Calu3 (cell line): ENCODE data around the gene CACNA2D3. TPM values are rescaled to one million over a fixed set of nuclear protein-coding genes. Genes with fewer than 3 reads are reported as not detected.

Experiments
- BruUV-seq: library from RNA; stranded (reverse); fragments of 400-500 nt; replicated peaks from 2 replicates; lab custom pipeline; 2021; lab: Mats Ljungman, UMichigan
- CTCF ChIA-PET: fragments of 300-600 bp; sonication (Branson Sonifier 250); formaldehyde crosslinking; loops from one replicate; lab custom pipeline; 2022; ENCODE audit warnings: antibody characterized with exemption; lab: Charles Lee
- DNase-seq: peaks from one replicate; pipeline ENCODE4 v3.0.0; 2022
- H3K27ac Mint-ChIP-seq: one replicate; pipeline ENCODE4 v1.8.0; 2022; ENCODE audit warnings: mixed read lengths; ENCODE audit not compliant: unreplicated experiment
- H3K27me3 Mint-ChIP-seq: one replicate; pipeline ENCODE4 v1.8.0; 2022; ENCODE audit warnings: mixed read lengths; ENCODE audit not compliant: unreplicated experiment
- H3K36me3 Mint-ChIP-seq: one replicate; pipeline ENCODE4 v1.8.0; 2022; ENCODE audit warnings: mild to moderate bottlenecking, moderate library complexity, mixed read lengths; ENCODE audit not compliant: insufficient read depth, unreplicated experiment
- H3K4me1 Mint-ChIP-seq: one replicate; pipeline ENCODE4 v1.8.0; 2022; ENCODE audit warnings: mild to moderate bottlenecking, low read depth, mixed read lengths; ENCODE audit not compliant: unreplicated experiment
- H3K4me3 Mint-ChIP-seq: one replicate; pipeline ENCODE4 v1.8.0; 2022; ENCODE audit warnings: mild to moderate bottlenecking, low read depth, moderate library complexity, mixed read lengths; ENCODE audit not compliant: unreplicated experiment
- H3K9me3 Mint-ChIP-seq: one replicate; pipeline ENCODE4 v1.8.0; 2022; ENCODE audit warnings: low read depth, mixed read lengths; ENCODE audit not compliant: unreplicated experiment
- intact Hi-C: fragments of 100-400 bp; cut with micrococcal nuclease; formaldehyde crosslinking; loops from one replicate; pipeline ENCODE4 v1.10.0; 2022; ENCODE audit not compliant: unreplicated experiment
- total RNA-seq: library from RNA; stranded (reverse); gene quantifications from 2 replicates; pipeline ENCODE4 v1.2.3, GENCODE V29; 2022
- TF ChIP-seq, protein P1 (sequence below): fragments of 200-600 bp; IDR thresholded peaks from one replicate; pipeline ENCODE4 v1.8.0; 2022; ENCODE audit warnings: antibody characterized with exemption; ENCODE audit not compliant: unreplicated experiment

The CACNA2D3 gene
- total RNA-seq, 1 experiment from 2014 or later = not detected

- H3K9me3 Mint-ChIP-seq = no peaks in the 10 kb centered on the region
- BruUV-seq = no TSS peak
- no peak overlapping the region for H3K27ac Mint-ChIP-seq
- no peaks in the 10 kb centered on the region for H3K36me3 Mint-ChIP-seq
- H3K4me1 Mint-ChIP-seq = no peaks in the 10 kb centered on the region
- intact Hi-C loops = no loop called here
- peaks cover 70% of the 10 kb centered on the region for H3K27me3 Mint-ChIP-seq
- CTCF ChIA-PET = no interaction called here
- TF ChIP-seq, protein P1, sequence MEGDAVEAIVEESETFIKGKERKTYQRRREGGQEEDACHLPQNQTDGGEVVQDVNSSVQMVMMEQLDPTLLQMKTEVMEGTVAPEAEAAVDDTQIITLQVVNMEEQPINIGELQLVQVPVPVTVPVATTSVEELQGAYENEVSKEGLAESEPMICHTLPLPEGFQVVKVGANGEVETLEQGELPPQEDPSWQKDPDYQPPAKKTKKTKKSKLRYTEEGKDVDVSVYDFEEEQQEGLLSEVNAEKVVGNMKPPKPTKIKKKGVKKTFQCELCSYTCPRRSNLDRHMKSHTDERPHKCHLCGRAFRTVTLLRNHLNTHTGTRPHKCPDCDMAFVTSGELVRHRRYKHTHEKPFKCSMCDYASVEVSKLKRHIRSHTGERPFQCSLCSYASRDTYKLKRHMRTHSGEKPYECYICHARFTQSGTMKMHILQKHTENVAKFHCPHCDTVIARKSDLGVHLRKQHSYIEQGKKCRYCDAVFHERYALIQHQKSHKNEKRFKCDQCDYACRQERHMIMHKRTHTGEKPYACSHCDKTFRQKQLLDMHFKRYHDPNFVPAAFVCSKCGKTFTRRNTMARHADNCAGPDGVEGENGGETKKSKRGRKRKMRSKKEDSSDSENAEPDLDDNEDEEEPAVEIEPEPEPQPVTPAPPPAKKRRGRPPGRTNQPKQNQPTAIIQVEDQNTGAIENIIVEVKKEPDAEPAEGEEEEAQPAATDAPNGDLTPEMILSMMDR = no peak
- no peak overlapping the region for H3K4me3 Mint-ChIP-seq
- no peak for DNase-seq
These were observed 174.2 kb downstream of the CACNA2D3 start for GRCh38 chr3:54296531-54296930.

GRCh38 chr3:54299169-54299935, 177.0 kb downstream of the CACNA2D3 start:
- Mint-ChIP-seq H3K4me1 (no peaks in the 10 kb centered on the region), H3K36me3 (no peaks in the 10 kb centered on the region), H3K27ac (no peak overlapping the region), H3K9me3 (no peaks in the 10 kb centered on the region), H3K4me3 (no peak overlapping the region), H3K27me3 (peaks cover 86% of the 10 kb centered on the region)
- no peak for DNase-seq
- no TSS peak for BruUV-seq
- intact Hi-C loops = no loop called here
- CTCF ChIA-PET = no interaction called here
- TF ChIP-seq, protein P1 = no peak

DNA sequence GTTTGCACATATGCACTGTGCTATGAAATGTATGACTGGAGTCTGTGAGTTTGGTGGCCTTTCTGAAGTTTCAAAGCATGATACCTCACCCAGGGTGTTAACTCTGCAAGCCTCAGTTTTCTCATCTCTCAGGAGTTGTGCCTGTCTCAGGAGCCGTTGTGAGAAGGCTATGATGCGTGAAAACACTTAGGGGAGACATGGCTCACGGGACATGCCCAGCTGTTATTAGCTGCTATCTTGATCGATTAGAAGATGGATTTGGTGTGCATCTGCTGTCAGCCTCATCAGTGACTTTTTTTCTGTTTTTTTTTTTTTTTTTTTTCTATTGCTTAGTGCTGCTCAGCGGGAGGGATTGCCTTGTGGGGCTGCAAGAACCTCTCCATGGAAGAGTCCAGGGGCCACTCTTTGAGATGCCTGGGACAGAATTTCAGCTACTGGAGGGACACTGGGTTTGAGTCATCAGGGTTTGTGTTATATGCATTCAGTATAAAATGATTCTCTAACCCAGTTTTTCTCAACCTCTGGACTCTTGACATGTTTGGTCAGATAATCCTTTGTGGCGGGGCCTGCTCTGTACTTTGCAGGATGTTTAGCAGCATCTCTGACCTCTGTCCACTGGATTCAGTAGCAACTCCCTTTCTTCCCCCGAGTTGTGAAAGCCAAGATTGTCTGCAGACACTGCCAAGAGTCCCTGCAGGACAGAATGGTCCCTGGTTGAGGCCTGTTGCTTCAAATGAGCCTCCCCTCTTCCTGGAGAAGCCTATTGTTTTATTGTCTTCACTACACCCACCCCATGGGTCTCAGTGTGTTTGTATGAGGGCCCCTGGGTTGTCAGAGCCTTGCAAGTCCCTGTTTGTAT, 181.4 kb downstream of the CACNA2D3 start:
- H3K27me3 Mint-ChIP-seq = peaks cover 63% of the 10 kb centered on the region
- no peak for DNase-seq
- no peak overlapping the region for H3K4me3 Mint-ChIP-seq
- TF ChIP-seq, protein P1 = no peak
- no peaks in the 10 kb centered on the region for H3K36me3 Mint-ChIP-seq
- intact Hi-C loops = no loop called here
- no TSS peak for BruUV-seq
- CTCF ChIA-PET = no interaction called here
- no peaks in the 10 kb centered on the region for H3K4me1 Mint-ChIP-seq
- no peak overlapping the region for H3K27ac Mint-ChIP-seq
- H3K9me3 Mint-ChIP-seq = no peaks in the 10 kb centered on the region

- no peak for DNase-seq
- no peaks in the 10 kb centered on the region for H3K4me1 Mint-ChIP-seq
- BruUV-seq = no TSS peak
- no peaks in the 10 kb centered on the region for H3K36me3 Mint-ChIP-seq
- H3K27me3 Mint-ChIP-seq = peaks cover 61% of the 10 kb centered on the region
- CTCF ChIA-PET = no interaction called here
- TF ChIP-seq, protein P1 = no peak
- H3K4me3 Mint-ChIP-seq = no peak overlapping the region
- H3K9me3 Mint-ChIP-seq = no peaks in the 10 kb centered on the region
- H3K27ac Mint-ChIP-seq = no peak overlapping the region
- intact Hi-C loops = no loop called here
These were observed 182.5 kb downstream of the CACNA2D3 start for GRCh38 chr3:54304877-54305276.
